ENCODE measurements around the gene PDE8B. TPM values are rescaled to one million over a fixed set of nuclear protein-coding genes. Genes with fewer than 3 reads are reported as not detected.

Gene PDE8B
- total RNA-seq, 1 experiment from 2014 or later: not detected

DNA sequence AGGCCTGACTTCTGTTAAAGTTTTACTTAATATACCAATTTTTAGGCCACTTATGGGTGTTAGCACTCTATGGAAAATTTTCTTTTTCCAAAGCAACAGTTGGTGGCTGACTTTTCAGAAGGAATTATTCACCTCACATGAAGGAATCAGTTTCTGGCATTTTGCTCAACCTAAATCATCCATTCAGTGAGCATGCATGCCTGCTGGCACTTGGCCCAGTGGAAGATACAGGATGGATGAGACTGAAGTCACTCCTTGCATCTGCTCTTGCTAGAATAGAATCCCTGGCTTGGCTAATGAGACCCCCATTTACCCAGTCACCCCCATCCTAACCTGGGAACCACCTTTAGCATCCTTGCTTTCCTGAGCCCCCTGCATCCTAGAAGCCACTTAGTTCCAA is 149.9 kb downstream of the PDE8B start:
- H3K27me3 ChIP-seq (ENCODE audit: low read length): no peaks in the 10 kb centered on the region
- no peak for TF ChIP-seq EZH2 (IDR thresholded peaks at IDR 0.05; ENCODE audit: low read length, unreplicated experiment)
- no peak for TF ChIP-seq EZH2phosphoT487 (IDR thresholded peaks at IDR 0.05; ENCODE audit: borderline replicate concordance, low read length)
- TF ChIP-seq CTCF (conservative IDR thresholded peaks at IDR 0.05; ENCODE audit: low read depth, low read length): no peak
- H3K9me2 ChIP-seq (replicated peaks; ENCODE audit: low read length): no peaks in the 10 kb centered on the region
- H3K4me3 ChIP-seq (ENCODE audit: low read length): no peak overlapping the region
- DNase-seq (no peak), ATAC-seq (no peak)
- no peaks in the 10 kb centered on the region for H3K9me3 ChIP-seq (ENCODE audit: low read length)
- H3K27ac ChIP-seq (ENCODE audit: low read length): no peak overlapping the region
- no peaks in the 10 kb centered on the region for H3K79me2 ChIP-seq (ENCODE audit: low read length)
- no TSS peak for BruUV-seq (replicated peaks)
- no peaks in the 10 kb centered on the region for H3K4me1 ChIP-seq (ENCODE audit: insufficient read depth, low read length)
- ChIA-PET CTCF (no interaction called here), POLR2A (ENCODE audit: unreplicated experiment) (no interaction called here)
- H3F3A ChIP-seq (ENCODE audit: low read length, unreplicated experiment): no peaks in the 10 kb centered on the region
- no peaks in the 10 kb centered on the region for H3K36me3 ChIP-seq (ENCODE audit: low read depth, low read length)
- no peak overlapping the region for H3K4me2 ChIP-seq (ENCODE audit: low read length)
- intact Hi-C loops (cut with micrococcal nuclease): no loop called here
- no peak overlapping the region for H3K9ac ChIP-seq (ENCODE audit: low read length)
- no peaks in the 10 kb centered on the region for H4K20me1 ChIP-seq (ENCODE audit: low read length)
- H2AFZ ChIP-seq (ENCODE audit: low read length): no peak overlapping the region

DNA sequence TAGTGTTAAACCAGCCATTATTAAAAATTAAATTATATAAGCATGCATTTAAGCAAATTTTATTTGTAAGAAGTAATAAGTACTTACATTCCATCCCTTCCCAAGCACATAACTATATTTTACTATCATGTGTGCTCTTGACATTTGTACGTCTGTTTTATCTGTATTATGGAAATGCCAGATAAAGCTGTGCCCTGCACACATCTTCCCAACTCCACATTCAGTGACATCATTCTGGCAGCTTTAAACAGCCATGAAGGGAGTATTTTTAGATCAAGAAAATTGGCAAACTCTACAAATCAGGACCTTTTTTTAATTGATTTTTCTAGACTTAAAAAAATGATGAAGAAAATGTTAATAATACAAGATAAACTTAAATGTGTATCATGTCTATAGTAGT is 150.5 kb downstream of the PDE8B start:
- Histone ChIP-seq H3K4me1 (ENCODE audit: insufficient read depth, low read length) (no peaks in the 10 kb centered on the region), H3K4me2 (ENCODE audit: low read length) (no peak overlapping the region), H3K79me2 (ENCODE audit: low read length) (no peaks in the 10 kb centered on the region), H3K9me3 (ENCODE audit: low read length) (no peaks in the 10 kb centered on the region), H3F3A (ENCODE audit: low read length, unreplicated experiment) (no peaks in the 10 kb centered on the region), H3K4me3 (ENCODE audit: low read length) (no peak overlapping the region), H3K36me3 (ENCODE audit: low read depth, low read length) (no peaks in the 10 kb centered on the region), H3K9ac (ENCODE audit: low read length) (no peak overlapping the region), H3K27me3 (ENCODE audit: low read length) (no peaks in the 10 kb centered on the region), H4K20me1 (ENCODE audit: low read length) (no peaks in the 10 kb centered on the region), H3K27ac (ENCODE audit: low read length) (no peak overlapping the region), H2AFZ (ENCODE audit: low read length) (no peak overlapping the region), H3K9me2 (replicated peaks; ENCODE audit: low read length) (no peaks in the 10 kb centered on the region)
- ChIA-PET POLR2A (ENCODE audit: unreplicated experiment) (no interaction called here), CTCF (no interaction called here)
- intact Hi-C loops (cut with micrococcal nuclease): no loop called here
- TF ChIP-seq EZH2 (IDR thresholded peaks at IDR 0.05; ENCODE audit: low read length, unreplicated experiment) (no peak), CTCF (conservative IDR thresholded peaks at IDR 0.05; ENCODE audit: low read depth, low read length) (no peak), EZH2phosphoT487 (IDR thresholded peaks at IDR 0.05; ENCODE audit: borderline replicate concordance, low read length) (no peak)
- ATAC-seq (no peak), DNase-seq (no peak)
- no TSS peak for BruUV-seq (replicated peaks)

DNA sequence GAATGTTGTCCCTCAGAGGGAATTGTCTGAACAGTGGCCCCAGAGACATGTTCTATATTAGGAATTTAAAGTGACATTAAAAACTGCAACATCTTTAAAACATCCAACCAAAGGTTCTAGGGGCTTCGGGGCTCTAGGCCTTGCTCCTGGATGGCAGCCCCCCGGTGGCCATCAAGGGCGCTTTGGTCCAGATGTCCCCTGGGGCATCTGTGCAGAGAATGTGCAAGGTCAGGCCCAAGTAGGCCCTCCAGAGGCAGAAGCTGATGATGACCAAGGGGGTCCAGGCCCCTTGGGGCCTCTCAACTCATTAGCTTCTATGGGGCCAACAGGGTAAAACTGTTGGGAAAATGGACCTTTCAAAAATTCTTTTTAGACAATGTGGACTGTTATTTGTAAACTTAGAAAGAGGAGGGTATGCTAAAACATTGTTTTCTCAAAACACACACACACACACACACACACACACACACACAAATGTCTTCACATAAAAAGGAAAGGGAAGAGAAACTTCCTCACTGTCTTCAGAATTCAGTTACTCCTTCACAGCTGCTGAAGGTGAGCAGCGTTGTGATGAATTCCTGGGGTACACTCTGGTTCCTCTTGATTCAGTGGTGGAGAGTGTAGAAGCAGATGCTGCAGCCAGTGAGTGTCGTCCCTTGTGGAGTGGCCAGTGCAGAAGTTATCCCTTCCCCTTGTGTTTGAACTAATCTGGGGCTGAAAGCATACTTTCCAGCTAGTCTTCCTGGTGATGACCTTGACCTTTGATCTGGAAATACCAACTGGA is 156.4 kb downstream of the PDE8B start:
- H3K9me2 ChIP-seq (replicated peaks; ENCODE audit: low read length): no peaks in the 10 kb centered on the region
- no peaks in the 10 kb centered on the region for H3F3A ChIP-seq (ENCODE audit: low read length, unreplicated experiment)
- no peaks in the 10 kb centered on the region for H3K36me3 ChIP-seq (ENCODE audit: low read depth, low read length)
- no peaks in the 10 kb centered on the region for H3K9me3 ChIP-seq (ENCODE audit: low read length)
- no peak overlapping the region for H3K4me3 ChIP-seq (ENCODE audit: low read length)
- DNase-seq: no peak
- TF ChIP-seq CTCF (conservative IDR thresholded peaks at IDR 0.05; ENCODE audit: low read depth, low read length): no peak
- no peak for TF ChIP-seq EZH2 (IDR thresholded peaks at IDR 0.05; ENCODE audit: low read length, unreplicated experiment)
- TF ChIP-seq EZH2phosphoT487 (IDR thresholded peaks at IDR 0.05; ENCODE audit: borderline replicate concordance, low read length): no peak
- no peak overlapping the region for H3K9ac ChIP-seq (ENCODE audit: low read length)
- no peak overlapping the region for H3K4me2 ChIP-seq (ENCODE audit: low read length)
- ChIA-PET CTCF (no interaction called here), POLR2A (ENCODE audit: unreplicated experiment) (no interaction called here)
- H3K27ac ChIP-seq (ENCODE audit: low read length): no peak overlapping the region
- intact Hi-C loops (cut with micrococcal nuclease): no loop called here
- no peaks in the 10 kb centered on the region for H3K27me3 ChIP-seq (ENCODE audit: low read length)
- BruUV-seq (replicated peaks): no TSS peak
- ATAC-seq: no peak
- no peaks in the 10 kb centered on the region for H3K4me1 ChIP-seq (ENCODE audit: insufficient read depth, low read length)
- no peak overlapping the region for H2AFZ ChIP-seq (ENCODE audit: low read length)
- H4K20me1 ChIP-seq (ENCODE audit: low read length): no peaks in the 10 kb centered on the region
- H3K79me2 ChIP-seq (ENCODE audit: low read length): no peaks in the 10 kb centered on the region
